ENCODE results near the gene GRIK3.
"Not testable (repeated sequence)": the region's sequence is repeated elsewhere in the genome, so short reads cannot be mapped to it uniquely, and the experiment has no call there.

The GRIK3 gene

GRCh38 chr1:36776948-36777831 lies 257.1 kb downstream of the GRIK3 start:
- DNase-seq, result no peak

- no peak for DNase-seq
Observed at GRCh38 chr1:36776256-36776655, 258.1 kb downstream of the GRIK3 start.

- no peak for DNase-seq
Observed at GRCh38 chr1:36775716-36776115, 258.6 kb downstream of the GRIK3 start.

GRCh38 chr1:36773827-36774541 lies 260.3 kb downstream of the GRIK3 start:
- no peak for DNase-seq

- DNase-seq, result no peak
Observed at GRCh38 chr1:36772647-36773495, 261.4 kb downstream of the GRIK3 start.

- no peak for DNase-seq
Observed at GRCh38 chr1:36771660-36772284, 262.5 kb downstream of the GRIK3 start.

- no peak for DNase-seq
Observed at GRCh38 chr1:36771240-36771639, 263.1 kb downstream of the GRIK3 start.

GRCh38 chr1:36769886-36770830 lies 264.2 kb downstream of the GRIK3 start:
- no peak for DNase-seq

GRCh38 chr1:36768486-36769178 lies 265.7 kb downstream of the GRIK3 start:
- DNase-seq, result no peak

GRCh38 chr1:36767429-36767828 lies 266.9 kb downstream of the GRIK3 start:
- not testable (repeated sequence) for DNase-seq

GRCh38 chr1:36766481-36766880 lies 267.8 kb downstream of the GRIK3 start:
- no peak for DNase-seq

GRCh38 chr1:36765785-36766300 lies 268.5 kb downstream of the GRIK3 start:
- no peak for DNase-seq

GRCh38 chr1:36764798-36765197 lies 269.5 kb downstream of the GRIK3 start:
- no peak for DNase-seq

GRCh38 chr1:36763771-36764170 lies 270.5 kb downstream of the GRIK3 start:
- no peak for DNase-seq

- DNase-seq, result no peak
Observed at GRCh38 chr1:36762174-36762573, 272.1 kb downstream of the GRIK3 start.

- no peak for DNase-seq
Observed at GRCh38 chr1:36761113-36761512, 273.2 kb downstream of the GRIK3 start.

GRCh38 chr1:36760081-36760480 lies 274.2 kb downstream of the GRIK3 start:
- no peak for DNase-seq

- no peak for DNase-seq
Observed at GRCh38 chr1:36759355-36759754, 275.0 kb downstream of the GRIK3 start.

- DNase-seq, result no peak
Observed at GRCh38 chr1:36755303-36756230, 278.7 kb downstream of the GRIK3 start.
